Mesendoderm (in vitro differentiated cells): ENCODE data around the gene SLC51B.
"Not testable (repeated sequence)": the region's sequence is repeated elsewhere in the genome, so short reads cannot be mapped to it uniquely, and the experiment has no call there.

Source experiments
- DNase-seq: peaks from one replicate; pipeline ENCODE4 v3.0.0; 2013
- H2AK5ac ChIP-seq: 2 replicates; pipeline ENCODE4 v1.6.1; 2013; ENCODE audit warnings: low read length, inconsistent platforms
- H2BK120ac ChIP-seq: 2 replicates; pipeline ENCODE4 v1.6.1; 2013; ENCODE audit warnings: low read depth, mild to moderate bottlenecking, low read length, moderate library complexity, mixed read lengths
- H2BK15ac ChIP-seq: replicated peaks from 2 replicates; pipeline ENCODE4 v1.6.1; 2013; ENCODE audit warnings: low read depth, mild to moderate bottlenecking, moderate library complexity
- H2BK5ac ChIP-seq: 2 replicates; pipeline ENCODE4 v1.6.1; 2013; ENCODE audit warnings: low read length, inconsistent platforms
- H3K18ac ChIP-seq: 2 replicates; pipeline ENCODE4 v1.6.1; 2013; ENCODE audit warnings: mild to moderate bottlenecking, low read length, mixed read lengths
- H3K23ac ChIP-seq: one replicate; pipeline ENCODE4 v1.6.1; 2013; ENCODE audit warnings: low read length
- H3K27ac ChIP-seq: 2 replicates; pipeline ENCODE4 v1.5.1; 2013; ENCODE audit warnings: low read depth, mild to moderate bottlenecking, inconsistent platforms, low read length, moderate library complexity
- H3K27me3 ChIP-seq: 2 replicates; pipeline ENCODE4 v1.6.1; 2013; ENCODE audit warnings: low read length, control low read depth, mild to moderate bottlenecking, inconsistent platforms; ENCODE audit not compliant: insufficient read depth, poor library complexity
- H3K36me3 ChIP-seq: 2 replicates; pipeline ENCODE4 v1.6.1; 2013; ENCODE audit warnings: low read length, inconsistent platforms; ENCODE audit not compliant: control insufficient read depth, insufficient read depth
- H3K4ac ChIP-seq: one replicate; pipeline ENCODE4 v1.6.1; 2013; ENCODE audit warnings: low read depth, mild to moderate bottlenecking, low read length, moderate library complexity
- H3K4me1 ChIP-seq: 2 replicates; pipeline ENCODE4 v1.6.1; 2013; ENCODE audit warnings: low read depth, low read length, inconsistent platforms; ENCODE audit not compliant: control insufficient read depth
- H3K4me2 ChIP-seq: 2 replicates; pipeline ENCODE4 v1.6.1; 2013; ENCODE audit warnings: low read length
- H3K4me3 ChIP-seq: 2 replicates; pipeline ENCODE4 v1.5.1; 2013; ENCODE audit warnings: mild to moderate bottlenecking, low read length
- H3K56ac ChIP-seq: one replicate; pipeline ENCODE4 v1.6.1; 2013; ENCODE audit warnings: low read length
- H3K79me1 ChIP-seq: 2 replicates; pipeline ENCODE4 v1.6.1; 2013; ENCODE audit warnings: low read length, inconsistent platforms
- H3K79me2 ChIP-seq: 2 replicates; pipeline ENCODE4 v1.6.1; 2013; ENCODE audit warnings: mild to moderate bottlenecking, low read length; ENCODE audit not compliant: control insufficient read depth, insufficient read depth
- H3K9ac ChIP-seq: 2 replicates; pipeline ENCODE4 v1.6.1; 2013; ENCODE audit warnings: low read length, inconsistent platforms
- H4K5ac ChIP-seq: one replicate; pipeline ENCODE4 v1.6.1; 2013; ENCODE audit warnings: low read length
- H4K8ac ChIP-seq: one replicate; pipeline ENCODE4 v1.6.1; 2013; ENCODE audit warnings: low read depth, mild to moderate bottlenecking, control low read depth, low read length, moderate library complexity
- WGBS: extraction: QIAGEN DNeasy Blood & Tissue Kit; methylation state at CpG from one replicate; pipeline ENCODE4 v1.1.7; 2013; ENCODE audit warnings: low lambda C conversion rate, missing lambda C conversion rate; ENCODE audit not compliant: insufficient coverage; ENCODE audit errors: extremely low coverage; 5-methylcytosine and 5-hydroxymethylcytosine counted together

Gene SLC51B

DNA sequence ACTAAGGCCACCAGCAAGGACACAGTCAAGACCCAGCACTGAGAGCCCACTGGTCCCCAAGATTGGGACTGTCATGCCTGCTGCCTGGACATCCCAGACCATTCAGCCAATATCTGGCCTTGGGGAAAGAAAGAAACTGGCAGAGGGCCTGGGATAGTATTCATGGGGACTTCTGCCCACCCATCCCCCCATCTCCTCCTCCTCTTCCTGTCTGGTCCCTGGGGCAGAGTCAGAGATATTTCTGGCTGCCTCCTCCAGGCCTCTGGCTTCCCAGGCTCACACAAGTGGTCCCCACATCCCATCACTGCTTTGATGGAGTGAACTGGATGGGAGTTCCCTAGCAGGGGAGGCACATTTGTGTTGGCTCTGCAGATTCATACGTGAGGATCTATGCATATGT is 26.8 kb downstream of the SLC51B start:
- Histone ChIP-seq H2BK120ac (no peak overlapping the region), H3K4me3 (no peak overlapping the region), H2BK5ac (no peak overlapping the region), H3K27me3 (no peaks in the 10 kb centered on the region), H3K56ac (no peak overlapping the region), H3K79me1 (no peaks in the 10 kb centered on the region), H3K36me3 (no peaks in the 10 kb centered on the region), H3K23ac (no peak overlapping the region), H3K4me1 (peaks cover 5% of the 10 kb centered on the region), H4K5ac (no peak overlapping the region), H3K4me2 (no peak overlapping the region), H4K8ac (no peak overlapping the region), H3K4ac (no peak overlapping the region), H3K9ac (no peak overlapping the region), H3K27ac (no peak overlapping the region), H2BK15ac (no peak overlapping the region), H3K18ac (no peak overlapping the region), H3K79me2 (no peaks in the 10 kb centered on the region), H2AK5ac (no peak overlapping the region)
- no peak for DNase-seq
- WGBS, result no CpG with 5 or more reads among the region's 1 CpG

DNA sequence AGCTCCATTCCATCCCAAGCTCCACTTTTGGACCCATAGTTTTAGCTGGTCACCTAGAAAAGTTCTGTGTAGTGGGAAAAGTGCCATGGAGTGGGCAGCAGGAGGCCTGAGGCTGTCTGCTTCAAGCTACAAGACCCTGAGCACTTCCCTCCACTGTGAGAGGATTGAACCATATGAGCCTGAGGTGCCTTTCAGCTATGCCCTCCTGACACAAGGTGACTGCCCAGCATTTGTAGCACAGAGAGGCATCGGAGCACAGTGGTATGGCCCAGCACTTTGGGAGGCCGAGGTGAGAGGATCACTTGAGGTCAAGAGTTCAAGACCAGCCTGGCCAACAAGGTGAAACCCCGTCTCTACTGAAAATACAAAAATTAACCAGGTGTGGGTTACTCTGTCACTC is 27.4 kb downstream of the SLC51B start:
- Histone ChIP-seq H3K79me1 (no peaks in the 10 kb centered on the region), H3K9ac (no peak overlapping the region), H2BK120ac (no peak overlapping the region), H3K79me2 (no peaks in the 10 kb centered on the region), H3K27me3 (no peaks in the 10 kb centered on the region), H3K56ac (no peak overlapping the region), H3K4me1 (peaks cover 5% of the 10 kb centered on the region), H3K36me3 (no peaks in the 10 kb centered on the region), H3K4ac (no peak overlapping the region), H4K8ac (no peak overlapping the region), H4K5ac (no peak overlapping the region), H3K4me3 (no peak overlapping the region), H3K23ac (no peak overlapping the region), H3K18ac (no peak overlapping the region), H2AK5ac (no peak overlapping the region), H2BK15ac (no peak overlapping the region), H2BK5ac (no peak overlapping the region), H3K27ac (no peak overlapping the region), H3K4me2 (no peak overlapping the region)
- WGBS, result no CpG with 5 or more reads among the region's 3 CpGs
- DNase-seq, result no peak

DNA sequence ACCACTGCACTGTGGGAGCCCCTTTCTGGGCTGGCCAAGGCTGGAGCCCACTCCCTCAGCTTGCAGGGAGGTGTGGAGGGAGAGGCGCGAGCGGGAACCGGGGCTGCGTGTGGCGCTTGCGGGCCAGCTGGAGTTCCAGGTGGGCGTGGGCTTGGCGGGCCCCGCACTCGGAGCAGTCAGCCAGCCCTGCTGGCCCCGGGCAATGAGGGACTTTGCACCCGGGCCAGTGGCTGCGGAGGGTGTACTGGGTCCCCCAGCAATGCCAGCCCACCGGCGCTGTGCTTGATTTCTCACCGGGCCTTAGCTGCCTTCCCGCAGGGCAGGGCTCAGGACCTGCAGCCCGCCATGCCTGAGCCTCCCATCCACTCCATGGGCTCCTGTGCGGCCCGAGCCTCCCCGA is 29.8 kb downstream of the SLC51B start:
- H3K36me3 ChIP-seq, H3K79me2 ChIP-seq, H3K4me3 ChIP-seq, H3K23ac ChIP-seq, H2BK5ac ChIP-seq, H3K27me3 ChIP-seq, H3K79me1 ChIP-seq, H2BK15ac ChIP-seq, H4K8ac ChIP-seq, H3K4ac ChIP-seq, H3K4me1 ChIP-seq, H3K27ac ChIP-seq, H2BK120ac ChIP-seq, H3K9ac ChIP-seq, H3K56ac ChIP-seq, H4K5ac ChIP-seq, DNase-seq, H2AK5ac ChIP-seq, H3K4me2 ChIP-seq, H3K18ac ChIP-seq: not testable (repeated sequence)
- WGBS, result no CpG with 5 or more reads among the region's 22 CpGs

DNA sequence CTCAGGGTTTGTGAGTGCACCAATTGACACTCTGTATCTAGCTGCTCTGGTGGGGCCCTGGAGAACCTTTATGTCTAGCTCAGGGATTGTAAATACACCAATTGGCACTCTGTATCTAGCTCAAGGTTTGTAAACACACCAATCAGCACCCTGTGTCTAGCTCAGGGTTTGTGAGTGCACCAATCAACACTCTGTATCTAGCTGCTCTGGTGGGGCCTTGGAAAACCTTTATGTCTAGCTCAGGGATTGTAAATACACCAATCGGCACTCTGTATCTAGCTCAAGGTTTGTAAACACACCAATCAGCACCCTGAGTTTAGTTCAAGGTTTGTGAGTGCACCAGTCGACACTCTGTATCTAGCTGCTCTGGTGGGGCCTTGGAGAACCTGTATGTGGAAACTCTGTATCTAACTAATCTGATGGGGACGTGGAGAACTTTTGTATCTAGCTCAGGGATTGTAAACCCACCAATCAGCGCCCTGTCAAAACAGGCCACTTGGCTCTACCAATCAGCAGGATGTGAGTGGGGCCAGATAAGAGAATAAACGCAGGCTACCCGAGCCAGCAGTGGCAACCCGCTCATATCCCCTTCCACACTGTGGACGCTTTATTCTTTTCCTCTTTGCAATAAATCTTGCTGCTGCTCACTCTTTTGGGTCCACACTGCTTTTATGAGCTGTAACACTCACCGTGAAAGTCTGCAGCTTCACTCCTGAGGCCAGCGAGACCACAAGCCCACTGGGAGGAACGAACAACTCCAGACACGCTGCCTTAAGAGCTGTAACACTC is 30.6 kb downstream of the SLC51B start:
- not testable (repeated sequence) for H4K8ac ChIP-seq, H3K79me1 ChIP-seq, H4K5ac ChIP-seq, H3K4ac ChIP-seq, H3K18ac ChIP-seq, H3K27me3 ChIP-seq, H3K23ac ChIP-seq, H3K27ac ChIP-seq, H3K4me3 ChIP-seq, H2AK5ac ChIP-seq, H3K56ac ChIP-seq, H3K36me3 ChIP-seq, H3K9ac ChIP-seq, H3K79me2 ChIP-seq, H3K4me1 ChIP-seq, H3K4me2 ChIP-seq, H2BK15ac ChIP-seq, DNase-seq, H2BK120ac ChIP-seq, H2BK5ac ChIP-seq
- WGBS, result no CpG with 5 or more reads among the region's 12 CpGs

- Histone ChIP-seq H2BK120ac (no peak within 1 kb of the TSS), H3K4me3 (no peak within 1 kb of the TSS), H3K79me2 (no peaks in the 10 kb centered on the region), H3K4ac (no peak within 1 kb of the TSS), H3K56ac (peak within 1 kb of the TSS; percentile 73), H2AK5ac (no peak within 1 kb of the TSS), H3K4me2 (no peak within 1 kb of the TSS), H4K5ac (no peak within 1 kb of the TSS), H3K23ac (no peak within 1 kb of the TSS), H3K36me3 (no peaks in the 10 kb centered on the region), H2BK5ac (no peak within 1 kb of the TSS), H3K4me1 (no peaks in the 10 kb centered on the region), H3K79me1 (no peaks in the 10 kb centered on the region), H3K27ac (no peak within 1 kb of the TSS), H4K8ac (no peak within 1 kb of the TSS), H2BK15ac (no peak within 1 kb of the TSS), H3K27me3 (no peaks in the 10 kb centered on the region), H3K9ac (no peak within 1 kb of the TSS), H3K18ac (no peak within 1 kb of the TSS)
- no CpG with 5 or more reads among the region's 73 CpGs for WGBS
- DNase-seq, result no peak
These were observed 31.5 kb downstream of the SLC51B start, which contains the start of gene KBTBD13 for GRCh38 chr15:65076486-65077290. Gene KBTBD13, plus strand, starts transcription at chr15:65076746. Its CDS starts 70 bp downstream, at chr15:65076816.
